Measurements from ENCODE around the gene C2orf72. TPM values are rescaled to one million over a fixed set of nuclear protein-coding genes. Genes with fewer than 3 reads are reported as not detected.

C2orf72 gene
- total and polyA plus RNA-seq, 10 of the 15 experiments (the other 5 are each of a cell fraction or from before 2014, with no cell fraction given): under 0.01 to 0.29 (median 0.10) TPM; not detected in 6

GRCh38 chr2:230995821-230996220 is 41.5 kb upstream of the C2orf72 start, which contains the start of gene SPATA3:
Gene SPATA3 (plus strand): TSS chr2:230996121. CDS start chr2:230996234, 113 bp downstream.
- ATAC-seq (no peak), DNase-seq (ENCODE audit: low read depth, low spot score) (no peak), FAIRE-seq (no peak)
- in situ Hi-C loops (cut with MboI): no loop called here
- no peak for TF ChIP-seq PAX5 (IDR thresholded peaks at IDR 0.05; ENCODE audit: borderline replicate concordance, low read depth, low read length)
- TF ChIP-seq JUNB (IDR thresholded peaks at IDR 0.05): no peak
- no peak for TF ChIP-seq IKZF2 (IDR thresholded peaks at IDR 0.05)
- no peak for TF ChIP-seq SMARCA5 (IDR thresholded peaks at IDR 0.05)
- TF ChIP-seq SREBF1 (IDR thresholded peaks at IDR 0.05; ENCODE audit: low read length): no peak
- Histone ChIP-seq H3K27me3 (replicated peaks in 1 of 2; ENCODE audit: control insufficient read depth in 2 of 2, insufficient read depth in 2 of 2, low read length in 1 of 2) (no peaks in the 10 kb centered on the region; a peak in 3 of 4 replicates), H3K79me2 (ENCODE audit: control insufficient read depth, insufficient read depth, low read length) (no peaks in the 10 kb centered on the region), H3K4me3 (no peak within 1 kb of the TSS), H4K20me1 (ENCODE audit: control insufficient read depth, insufficient read depth) (no peaks in the 10 kb centered on the region), H2AFZ (ENCODE audit: control insufficient read depth, low read depth, low read length) (no peak within 1 kb of the TSS), H3K9me3 (replicated peaks; ENCODE audit: control insufficient read depth, insufficient read depth, low read length) (no peaks in the 10 kb centered on the region; the same call in 2 of the 3 replicates), H3K4me1 (ENCODE audit: control insufficient read depth, insufficient read depth, low read length) (no peaks in the 10 kb centered on the region), H3K36me3 (ENCODE audit: control insufficient read depth in 2 of 2, insufficient read depth in 2 of 2, low read length in 1 of 2) (no peaks in the 10 kb centered on the region), H3K4me2 (ENCODE audit: control insufficient read depth, insufficient read depth) (no peak within 1 kb of the TSS), H3K9ac (ENCODE audit: control insufficient read depth, insufficient read depth, low read length) (no peak within 1 kb of the TSS), H3K27ac (ENCODE audit: control insufficient read depth, insufficient read depth) (no peak within 1 kb of the TSS)
- no TSS peak for BruUV-seq (replicated peaks)
- ChIA-PET RAD21 (ENCODE audit: unreplicated experiment) (no interaction called here), SMC1A (ENCODE audit: uncharacterized antibody, unreplicated experiment) (interaction anchor here (2.0 kb wide), 1 partner anchor 8 kb away, joined by 6 read pairs; no protein-coding TSS in a partner anchor), CTCF (interaction anchor here (0.6 to 2.5 kb wide), 5 partner anchors 94 to 232 kb away, joined by 3 to 8 read pairs (median 4); no protein-coding TSS in a partner anchor), POLR2A (no interaction called here)
- 39% methylated on average over 9 of the region's 9 CpGs for WGBS (ENCODE audit: insufficient coverage, insufficient replicate concordance, low lambda C conversion rate, missing lambda C conversion rate)
- intact Hi-C loops (cut with micrococcal nuclease; ENCODE audit: unreplicated experiment): no loop called here

GRCh38 chr2:230996661-230997060 is 40.7 kb upstream of the C2orf72 start:
- CTCF ChIA-PET: interaction anchor here (1.0 kb wide), 1 partner anchor 172 kb away, joined by 3 read pairs; no protein-coding TSS in a partner anchor
- SMC1A ChIA-PET (ENCODE audit: uncharacterized antibody, unreplicated experiment): interaction anchor here (2.0 kb wide), 1 partner anchor 9 kb away, joined by 6 read pairs; no protein-coding TSS in a partner anchor
- no peak for FAIRE-seq
- in situ Hi-C loops (cut with MboI): no loop called here
- H2AFZ ChIP-seq (ENCODE audit: control insufficient read depth, low read depth, low read length): no peak overlapping the region
- H3K9ac ChIP-seq (ENCODE audit: control insufficient read depth, insufficient read depth, low read length): no peak overlapping the region
- H3K4me2 ChIP-seq (ENCODE audit: control insufficient read depth, insufficient read depth): no peak overlapping the region
- no peaks in the 10 kb centered on the region; the same call in 2 of the 3 replicates for H3K9me3 ChIP-seq (replicated peaks; ENCODE audit: control insufficient read depth, insufficient read depth, low read length)
- POLR2A ChIA-PET: no interaction called here
- ATAC-seq: no peak
- no peak overlapping the region for H3K4me3 ChIP-seq
- H4K20me1 ChIP-seq (ENCODE audit: control insufficient read depth, insufficient read depth): no peaks in the 10 kb centered on the region
- BruUV-seq (replicated peaks): no TSS peak
- no peaks in the 10 kb centered on the region for H3K4me1 ChIP-seq (ENCODE audit: control insufficient read depth, insufficient read depth, low read length)
- H3K79me2 ChIP-seq (ENCODE audit: control insufficient read depth, insufficient read depth, low read length): no peaks in the 10 kb centered on the region
- DNase-seq (ENCODE audit: low read depth, low spot score): no peak
- H3K27me3 ChIP-seq (replicated peaks in 1 of 2; ENCODE audit: control insufficient read depth in 2 of 2, insufficient read depth in 2 of 2, low read length in 1 of 2): no peaks in the 10 kb centered on the region; a peak in 3 of 4 replicates
- no peak overlapping the region for H3K27ac ChIP-seq (ENCODE audit: control insufficient read depth, insufficient read depth)
- H3K36me3 ChIP-seq (ENCODE audit: control insufficient read depth in 2 of 2, insufficient read depth in 2 of 2, low read length in 1 of 2): no peaks in the 10 kb centered on the region
- intact Hi-C loops (cut with micrococcal nuclease; ENCODE audit: unreplicated experiment): no loop called here
- RAD21 ChIA-PET (ENCODE audit: unreplicated experiment): no interaction called here
- TF ChIP-seq LARP7 (IDR thresholded peaks at IDR 0.05) (no peak), SPI1 (IDR thresholded peaks at IDR 0.05; ENCODE audit: borderline replicate concordance, insufficient read depth, low read depth, low read length) (no peak), ATF2 (IDR thresholded peaks at IDR 0.05; ENCODE audit: low read length) (no peak), KAT2A (conservative IDR thresholded peaks at IDR 0.05; ENCODE audit: control insufficient read depth, low read depth, low read length) (no peak), SUPT20H (IDR thresholded peaks at IDR 0.05; ENCODE audit: borderline replicate concordance, control insufficient read depth, low read depth, low read length) (no peak), IKZF2 (IDR thresholded peaks at IDR 0.05) (no peak), GATAD2B (conservative IDR thresholded peaks at IDR 0.05; ENCODE audit: low read depth) (no peak), ZSCAN29 (IDR thresholded peaks at IDR 0.05) (no peak), EP300 (IDR thresholded peaks at IDR 0.05; ENCODE audit: borderline replicate concordance in 1 of 2, control insufficient read depth in 1 of 2, low read depth in 2 of 2, low read length in 2 of 2) (no peak), ATF3 (IDR thresholded peaks at IDR 0.05; ENCODE audit: borderline replicate concordance, extremely low read depth, low read depth, low read length) (no peak)

Measured in GM12878 (cell line).